GM21390 (cell line): ENCODE measurements around the gene GFI1B.
"Not testable (repeated sequence)": the region's sequence is repeated elsewhere in the genome, so short reads cannot be mapped to it uniquely, and the experiment has no call there.

Experiments
- ATAC-seq: cut with Tn5 transposase; IDR thresholded peaks from one replicate; pipeline ENCODE4 v1.9.1; 2021; ENCODE audit not compliant: unreplicated experiment

GFI1B gene

DNA sequence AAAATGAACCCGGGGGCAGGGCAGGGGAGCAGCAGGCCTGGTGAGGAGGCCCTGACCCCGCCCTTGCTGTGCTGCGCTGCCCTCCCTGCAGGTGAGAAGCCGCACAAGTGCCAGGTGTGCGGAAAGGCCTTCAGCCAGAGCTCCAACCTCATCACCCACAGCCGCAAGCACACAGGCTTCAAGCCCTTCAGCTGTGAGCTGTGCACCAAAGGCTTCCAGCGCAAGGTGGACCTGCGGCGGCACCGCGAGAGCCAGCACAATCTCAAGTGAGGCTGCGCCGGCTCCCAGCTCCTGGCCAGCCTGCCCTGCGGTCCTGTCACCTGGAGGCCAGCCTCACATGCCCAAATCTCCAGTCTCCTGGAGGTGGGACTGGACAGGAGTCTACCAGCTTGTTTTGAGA is 12.3 kb downstream of the GFI1B start:
- ATAC-seq, result no peak

DNA sequence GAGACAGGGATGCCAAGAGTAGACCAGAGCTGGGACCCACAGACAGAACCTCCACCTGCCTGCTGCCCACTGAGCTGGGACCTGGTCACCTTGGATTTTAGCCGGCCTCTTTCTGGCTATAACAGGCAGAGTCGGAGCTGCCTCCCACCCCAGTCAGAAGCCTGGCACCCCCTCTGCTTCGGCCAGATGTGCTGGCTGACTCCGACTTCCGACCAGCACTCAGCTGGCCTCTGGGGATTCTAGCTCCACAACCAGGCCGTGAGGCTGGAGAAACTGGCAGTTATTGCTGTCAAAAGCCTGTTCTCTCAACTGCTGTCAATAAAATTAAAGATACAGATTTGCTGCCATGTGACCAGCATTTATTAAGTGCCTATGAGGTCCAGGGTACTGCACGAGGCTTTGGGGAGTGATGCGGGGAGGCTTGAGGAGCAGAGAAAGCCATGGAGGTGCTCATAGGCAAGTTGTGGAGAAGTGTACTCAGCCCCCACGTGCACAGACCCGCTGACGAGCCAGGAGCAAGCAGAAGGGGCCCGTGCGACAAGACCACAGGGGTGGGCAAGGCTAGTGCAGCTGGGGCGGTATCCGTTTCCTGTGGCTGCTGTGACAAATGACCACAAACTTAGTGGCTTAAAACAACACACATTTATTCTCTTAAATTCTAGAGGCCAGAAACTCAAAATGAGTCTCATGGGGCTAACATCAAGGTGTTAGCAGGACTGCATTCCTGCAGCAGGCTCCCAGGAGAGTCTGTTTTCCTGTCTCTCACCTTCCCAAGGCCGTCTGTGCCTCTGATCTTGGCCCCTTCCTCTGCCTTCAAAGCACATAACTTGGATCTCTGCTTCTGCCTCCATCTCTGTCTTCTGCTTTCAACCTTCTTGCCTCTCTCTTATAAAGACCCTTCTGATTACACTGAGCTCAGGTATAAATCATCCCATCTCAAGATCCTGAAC is 13.1 kb downstream of the GFI1B start:
- ATAC-seq, result no peak

DNA sequence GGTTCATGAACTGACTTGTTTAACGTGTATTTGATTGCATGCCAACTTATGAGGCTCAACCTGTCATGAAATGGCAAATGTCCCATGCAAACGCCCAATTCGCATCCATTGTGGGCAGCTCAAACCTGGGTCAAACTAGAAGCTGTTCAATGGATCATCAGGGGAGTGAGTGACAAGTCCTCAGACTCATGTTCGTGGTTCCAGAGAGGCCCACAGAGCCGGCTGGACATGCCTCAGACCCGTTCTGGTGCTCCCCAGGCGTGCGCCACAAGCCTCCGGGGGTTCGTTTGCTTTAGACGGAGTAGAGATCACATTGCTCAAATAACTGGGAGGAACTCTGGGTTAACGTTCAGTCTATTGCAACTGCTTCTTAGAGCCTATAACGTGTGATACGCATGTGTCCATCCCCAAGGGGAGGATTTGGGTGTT is 15.0 kb downstream of the GFI1B start:
- ATAC-seq, result no peak

DNA sequence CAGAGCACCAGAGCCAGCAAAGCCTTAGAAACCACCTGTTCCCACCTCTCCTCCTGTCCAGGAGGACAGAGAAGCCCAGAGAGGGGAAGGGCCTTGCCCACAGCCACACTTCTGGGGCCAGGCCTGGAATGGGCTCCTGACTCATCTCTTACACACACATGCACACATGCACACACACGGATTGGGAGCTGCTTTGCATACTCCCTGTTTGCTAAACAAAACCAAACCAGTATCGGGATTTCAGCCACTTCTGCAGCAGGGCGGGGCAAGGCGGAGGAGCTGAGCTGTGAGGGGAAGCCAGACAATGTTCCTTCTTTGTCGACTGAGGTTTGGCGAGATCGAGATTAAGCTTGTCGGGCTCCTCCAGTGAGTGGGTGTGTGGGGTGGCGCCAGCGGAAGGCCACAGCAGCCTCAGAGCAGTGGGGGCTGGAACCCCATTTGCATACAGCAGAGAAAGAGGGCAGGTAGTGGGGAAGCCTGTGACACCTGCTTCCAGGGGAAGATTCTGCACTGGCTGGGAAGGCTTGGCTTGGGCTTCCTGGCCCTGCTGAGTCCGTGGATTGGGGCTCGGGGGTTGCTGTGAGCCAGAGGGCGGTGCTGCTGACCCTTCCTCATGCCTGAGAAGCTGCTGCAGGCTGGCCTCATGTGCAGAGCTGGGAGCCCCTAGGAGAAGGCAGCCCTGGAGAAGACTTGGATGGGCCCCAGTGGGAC is 16.1 kb downstream of the GFI1B start:
- no peak for ATAC-seq

DNA sequence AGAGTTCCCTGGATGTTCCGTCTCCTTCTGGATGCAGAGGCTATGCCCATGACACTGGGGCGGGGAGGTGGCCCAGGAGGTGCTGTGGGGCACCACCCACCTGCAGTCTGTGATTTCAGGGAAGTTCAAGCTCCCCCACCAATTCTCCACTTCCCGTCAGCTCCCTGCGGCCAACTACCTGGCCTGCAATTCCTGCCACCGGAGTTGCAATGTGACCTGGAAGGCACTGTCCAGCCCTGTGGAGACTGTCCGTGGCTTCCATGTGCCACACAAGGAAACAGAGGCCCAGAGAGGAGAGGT is 16.6 kb downstream of the GFI1B start:
- no peak for ATAC-seq

DNA sequence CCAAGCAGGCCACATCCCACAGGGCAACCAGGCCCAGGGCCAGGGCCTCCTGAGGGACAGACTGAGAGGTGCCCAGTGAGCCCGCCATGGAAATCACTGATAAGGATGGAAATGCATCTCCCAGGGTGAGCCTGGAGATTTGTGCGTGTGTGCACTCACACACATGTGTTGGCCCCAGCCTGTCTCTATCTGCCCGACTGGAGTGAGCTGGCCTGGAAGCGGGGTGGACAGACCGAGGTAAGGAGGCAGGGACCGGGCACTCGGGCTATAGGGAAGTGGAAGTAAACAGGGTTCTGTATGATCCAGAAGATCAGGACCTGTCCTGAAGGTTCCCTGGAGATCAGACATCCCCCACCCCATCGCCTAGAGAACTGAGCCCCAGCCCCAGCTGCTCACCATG is 17.4 kb downstream of the GFI1B start:
- ATAC-seq, result no peak

DNA sequence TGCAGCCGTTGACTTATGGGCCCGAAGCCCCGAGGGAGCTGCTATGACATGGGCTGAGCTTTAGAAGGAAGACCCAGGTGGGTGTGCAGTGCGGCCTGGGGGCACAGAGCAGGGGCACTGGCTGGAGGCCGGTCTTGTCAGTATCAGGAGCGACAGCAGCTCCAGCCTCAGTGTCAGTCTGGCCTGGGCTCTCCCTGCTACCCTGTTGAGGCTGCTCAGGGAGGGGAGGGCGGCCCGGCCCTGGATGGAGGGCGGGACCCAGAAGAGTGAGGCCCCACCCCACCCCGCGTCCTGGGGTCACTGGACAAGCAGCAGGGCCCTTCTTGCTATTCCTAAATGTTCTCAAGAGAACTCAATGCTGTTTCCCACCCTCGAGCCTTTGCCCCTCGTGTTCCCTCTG is 18.0 kb downstream of the GFI1B start:
- ATAC-seq, result no peak

DNA sequence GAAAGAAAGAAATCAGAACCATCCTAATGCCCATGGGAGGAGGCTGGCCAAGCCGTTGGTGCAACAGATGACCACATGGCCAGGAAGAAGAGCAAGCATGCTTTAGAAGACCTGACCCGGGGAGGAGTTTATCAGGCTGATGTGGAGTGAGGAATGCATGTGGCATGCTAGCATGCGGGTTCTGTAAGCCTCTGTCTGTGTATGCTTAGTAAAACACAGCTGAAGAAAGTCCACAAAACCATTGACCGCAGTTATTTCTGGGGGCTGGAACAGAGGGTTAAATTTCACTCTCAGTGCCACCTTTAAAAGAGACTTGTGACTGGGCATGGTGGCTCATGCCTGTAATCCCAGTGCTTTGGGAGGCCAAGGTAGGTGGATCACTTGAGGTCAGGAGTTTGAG is 19.1 kb downstream of the GFI1B start:
- ATAC-seq, result no peak

DNA sequence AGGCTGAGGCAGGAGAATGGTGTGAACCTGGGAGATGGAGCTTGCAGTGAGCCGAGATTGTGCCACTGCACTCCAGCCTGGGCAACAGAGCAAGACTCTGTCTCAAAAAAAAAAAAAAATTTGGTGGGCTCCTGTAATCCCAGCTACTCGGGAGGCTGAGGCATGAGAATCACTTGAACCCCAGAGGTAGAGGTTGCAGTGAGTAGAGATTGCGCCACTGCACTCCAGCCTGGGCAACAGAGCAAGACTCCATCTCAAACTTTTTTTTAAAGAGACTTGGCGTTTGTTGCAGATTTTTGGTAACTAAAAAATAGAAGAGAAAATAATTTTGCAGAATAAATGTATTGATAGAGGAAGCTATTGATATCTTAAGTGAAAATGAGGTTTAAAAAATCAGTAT is 19.7 kb downstream of the GFI1B start:
- ATAC-seq, result not testable (repeated sequence)

DNA sequence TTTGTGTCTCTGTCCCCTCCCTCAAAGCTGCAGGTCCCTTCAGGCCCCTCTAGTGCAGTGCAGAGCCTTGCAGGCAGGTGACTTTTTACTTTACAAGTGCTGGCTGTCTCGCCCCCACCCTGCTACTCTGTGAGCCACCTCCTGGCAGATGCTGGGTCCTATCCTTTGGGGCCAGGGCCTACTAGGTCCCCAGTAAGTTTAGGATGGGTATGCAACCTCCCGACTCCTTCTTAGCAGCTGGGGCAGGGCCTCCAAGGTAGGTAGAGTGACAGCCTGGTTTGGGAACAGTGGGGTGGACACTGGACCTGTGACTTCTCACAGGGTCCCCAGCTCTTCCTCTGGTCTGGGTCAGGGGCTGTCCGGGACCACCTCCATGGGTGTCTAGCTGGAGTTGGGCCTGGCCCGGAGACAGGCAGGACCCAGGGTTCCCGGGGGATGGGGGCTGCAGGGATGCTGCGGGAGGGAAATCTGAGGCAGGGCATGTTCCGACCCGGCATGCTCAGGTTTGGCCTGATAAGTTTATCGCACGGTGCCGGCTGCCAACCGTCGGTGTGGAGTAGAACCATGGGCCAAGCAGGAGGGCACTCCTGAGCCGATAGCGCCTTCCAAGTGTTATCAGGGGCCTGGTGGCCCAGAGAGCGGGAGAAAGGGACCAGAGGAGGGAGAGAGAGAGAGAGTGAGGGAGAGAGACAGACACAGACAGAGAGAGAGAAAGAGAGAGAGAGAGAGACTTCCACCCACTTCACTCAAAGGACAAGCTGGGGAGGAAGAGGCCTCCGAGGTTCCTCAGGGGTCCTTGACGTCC is 20.5 kb downstream of the GFI1B start:
- no peak for ATAC-seq

DNA sequence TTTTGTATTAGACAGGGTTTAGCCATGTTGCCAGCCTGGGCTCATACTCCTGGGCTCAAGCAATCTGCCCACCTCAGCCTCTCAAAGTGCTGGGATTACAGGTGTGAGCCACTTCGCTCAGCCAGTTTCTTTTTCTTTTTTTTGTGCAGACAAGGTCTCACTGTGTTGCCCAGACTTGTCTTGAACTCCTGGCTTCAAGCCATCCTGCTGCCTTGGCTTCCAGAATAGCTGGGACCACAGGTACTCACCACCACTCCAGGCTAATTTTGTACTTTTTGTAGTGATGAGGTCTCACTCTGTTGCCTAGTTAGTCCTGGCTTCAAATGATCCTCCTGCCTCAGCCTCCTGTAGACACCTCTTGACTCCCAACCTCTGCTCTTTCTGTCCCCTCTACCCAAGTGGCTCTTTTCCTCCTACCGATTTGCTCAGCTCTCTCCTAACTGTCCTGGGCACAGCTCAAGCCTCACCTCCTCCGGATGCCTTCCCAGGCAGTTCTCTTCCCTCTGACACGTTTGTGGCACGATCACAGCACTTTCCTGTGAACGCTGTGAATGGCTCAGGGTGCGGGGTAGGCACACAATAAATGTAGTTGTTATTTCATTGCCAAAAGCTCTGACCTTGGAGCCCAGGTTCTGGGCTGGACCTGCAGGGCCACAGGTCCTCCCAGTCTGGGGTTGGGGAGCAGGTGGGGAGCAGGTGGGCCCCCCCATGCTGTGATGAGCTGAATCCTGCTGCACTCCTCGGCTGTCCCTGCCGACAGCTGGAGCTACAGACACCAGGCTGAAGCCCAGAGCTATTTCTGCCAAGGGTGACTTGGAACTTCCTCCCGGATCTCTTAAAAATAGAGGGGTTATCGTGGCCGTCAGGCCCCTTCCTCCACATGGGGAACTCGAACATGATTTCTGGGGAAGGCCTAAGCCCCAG is 23.9 kb downstream of the GFI1B start:
- no peak for ATAC-seq

DNA sequence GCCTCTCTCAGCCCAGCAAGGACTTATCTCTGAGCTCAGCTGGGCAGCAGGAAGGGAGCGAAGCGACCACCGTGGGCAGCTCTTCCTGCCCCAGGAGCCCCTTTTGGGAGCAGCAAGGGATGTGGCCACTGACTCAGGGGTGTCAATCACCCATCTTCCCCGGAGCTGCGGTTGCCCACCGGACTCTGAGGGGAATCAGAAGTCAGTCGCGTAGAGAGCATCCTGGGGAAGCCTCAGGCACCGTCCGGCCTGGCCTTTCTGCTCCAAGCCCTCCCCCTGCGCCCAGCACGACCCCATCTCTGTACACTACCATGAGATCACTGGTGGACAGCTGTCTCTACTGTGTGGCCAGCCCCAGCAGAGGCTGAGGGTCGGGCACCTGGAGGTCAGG is 24.6 kb downstream of the GFI1B start:
- no peak for ATAC-seq

DNA sequence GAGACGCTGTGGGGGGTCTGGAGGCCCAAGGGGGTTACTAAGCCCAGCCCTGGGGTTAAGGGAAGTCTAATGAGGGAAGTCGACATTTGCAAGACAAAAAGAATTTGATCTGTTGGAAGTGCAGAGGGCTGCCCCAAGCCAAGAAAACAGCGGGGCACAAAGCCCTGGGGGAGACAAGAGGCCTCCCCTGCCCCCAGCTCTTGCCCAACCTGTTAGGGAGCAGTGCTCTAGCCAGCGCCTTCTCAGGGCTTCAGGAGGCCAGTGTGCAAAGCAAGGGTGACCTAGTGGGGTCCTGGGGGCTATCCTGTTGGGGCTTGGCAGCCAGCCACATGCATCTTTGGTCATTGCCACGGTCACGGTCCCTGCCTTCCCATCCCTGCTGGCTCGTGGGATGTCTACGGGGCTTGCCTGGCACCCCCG is 25.2 kb downstream of the GFI1B start:
- no peak for ATAC-seq

DNA sequence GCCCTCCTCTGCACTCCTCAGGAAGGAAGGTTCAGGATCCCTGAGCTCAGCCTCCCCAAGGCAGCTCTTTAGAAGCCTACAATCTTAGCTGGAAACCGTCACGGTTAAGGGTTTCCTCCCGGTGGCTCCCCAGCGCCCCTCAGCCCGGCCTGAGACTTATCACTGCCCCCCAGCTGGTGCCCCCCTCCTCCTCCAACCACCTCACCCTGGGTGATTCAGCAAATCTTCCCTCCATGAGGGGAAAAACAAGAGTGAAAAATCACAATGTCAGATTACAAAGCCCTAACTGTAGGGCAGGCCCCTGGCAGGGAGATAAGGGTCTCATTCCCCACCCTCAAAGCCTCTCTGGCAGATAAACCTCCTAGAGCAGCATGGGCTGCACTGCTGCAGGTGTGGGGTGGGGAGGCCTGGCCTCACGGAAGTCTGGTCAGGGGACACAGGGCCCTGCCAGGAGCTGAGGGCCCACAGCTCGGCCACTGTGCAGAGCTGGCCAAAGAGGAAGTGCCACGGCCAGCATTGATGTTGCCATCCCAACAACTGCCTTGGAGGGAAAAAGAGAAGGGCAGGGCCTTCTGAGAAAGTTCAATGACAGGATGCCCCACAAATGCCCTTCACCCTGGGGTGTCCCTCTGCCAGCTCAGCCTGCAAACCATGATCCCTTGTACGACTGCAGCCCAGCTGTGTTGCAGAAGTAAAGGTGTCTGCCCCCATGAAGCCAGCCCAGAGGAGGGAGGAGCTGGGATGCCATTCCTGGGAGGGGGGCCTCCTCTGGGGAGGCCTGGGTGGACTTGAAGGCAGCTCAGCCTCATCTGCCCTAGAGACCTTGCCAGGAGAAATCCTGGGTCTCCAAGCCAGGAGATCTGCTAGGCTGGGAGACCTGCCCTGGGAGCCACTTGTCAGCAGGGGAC is 25.9 kb downstream of the GFI1B start:
- ATAC-seq, result no peak

DNA sequence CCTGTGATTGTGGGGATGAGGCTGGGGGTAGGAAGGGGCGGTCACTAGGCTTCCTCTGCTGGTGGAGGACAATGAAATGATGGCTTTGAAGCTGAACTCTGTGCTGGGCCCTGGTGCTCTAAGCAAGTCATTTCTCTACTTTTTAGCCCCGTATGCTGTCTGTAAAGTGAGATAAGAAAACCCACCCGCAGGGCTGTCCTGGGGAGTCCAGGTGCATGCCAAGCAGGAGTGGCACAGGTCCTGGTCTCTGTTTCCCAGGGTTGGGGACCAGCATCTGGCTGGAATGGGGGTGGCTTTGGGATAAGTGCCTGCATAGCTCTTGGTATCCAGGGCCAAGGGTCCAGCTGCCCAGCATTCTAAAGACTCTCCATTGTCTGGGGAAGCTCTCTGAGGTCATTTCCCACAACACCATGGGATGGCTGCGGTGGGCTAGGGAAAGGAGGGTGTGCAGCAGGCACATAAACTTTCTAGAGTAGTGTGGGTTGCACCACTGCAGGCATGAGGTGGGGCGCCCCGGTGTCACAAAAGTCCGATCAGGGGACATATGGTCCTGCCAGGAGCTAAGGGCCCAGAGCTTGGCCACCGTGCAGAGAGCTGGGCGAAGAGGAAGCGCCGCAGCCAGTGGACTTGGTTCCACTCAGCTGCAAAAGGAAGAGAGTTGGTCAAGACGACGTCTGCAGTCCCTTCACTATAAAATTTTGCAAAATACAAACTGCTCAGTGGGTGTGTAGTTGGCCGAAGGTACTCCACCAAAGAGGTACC is 26.7 kb downstream of the GFI1B start:
- no peak for ATAC-seq

DNA sequence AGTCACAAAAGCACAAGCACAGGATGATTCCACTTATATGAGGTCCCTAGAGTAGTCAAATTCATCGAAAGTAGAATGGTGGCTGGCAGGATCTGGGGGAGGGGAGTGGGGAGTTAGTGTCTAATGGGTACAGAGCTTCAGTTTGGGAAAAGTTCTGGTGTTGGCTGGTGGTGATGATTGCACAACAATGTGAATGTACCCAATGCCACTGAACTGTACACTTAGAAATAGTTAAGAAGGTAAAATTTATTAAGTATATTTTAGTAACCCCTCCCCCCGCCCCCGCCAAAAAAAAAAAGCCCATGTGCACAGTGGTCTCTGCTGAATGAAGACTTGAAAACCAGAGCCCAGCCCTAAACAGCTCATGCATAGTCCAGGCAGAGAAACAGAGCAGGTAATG is 27.5 kb downstream of the GFI1B start:
- no peak for ATAC-seq

DNA sequence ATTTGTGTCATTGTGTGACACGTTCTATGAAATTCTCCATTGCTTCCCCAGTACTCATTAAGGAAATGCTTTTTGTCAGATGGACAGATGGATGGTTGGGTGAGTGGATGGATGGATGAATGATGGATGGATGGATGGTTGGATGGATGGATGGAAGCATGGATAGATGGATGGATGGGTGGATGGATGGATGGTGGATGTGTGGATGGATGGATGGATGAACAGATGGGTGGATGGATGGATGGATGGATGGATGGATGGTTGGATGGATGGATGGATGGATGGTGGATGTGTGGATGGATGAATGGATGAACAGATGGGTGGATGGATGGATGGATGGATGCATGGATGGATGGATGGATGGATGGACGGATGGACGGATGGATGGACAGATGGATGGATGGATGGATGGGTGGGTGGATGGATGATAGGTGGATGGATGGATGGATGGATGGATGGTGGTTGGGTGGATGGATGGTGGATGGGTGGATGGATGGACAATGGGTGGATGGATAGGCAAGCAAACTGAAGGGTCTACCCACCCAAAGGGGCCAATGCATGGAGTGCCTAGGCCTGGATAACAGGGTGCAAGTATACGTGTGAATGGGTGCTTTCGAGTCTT is 28.3 kb downstream of the GFI1B start:
- ATAC-seq, result no peak

DNA sequence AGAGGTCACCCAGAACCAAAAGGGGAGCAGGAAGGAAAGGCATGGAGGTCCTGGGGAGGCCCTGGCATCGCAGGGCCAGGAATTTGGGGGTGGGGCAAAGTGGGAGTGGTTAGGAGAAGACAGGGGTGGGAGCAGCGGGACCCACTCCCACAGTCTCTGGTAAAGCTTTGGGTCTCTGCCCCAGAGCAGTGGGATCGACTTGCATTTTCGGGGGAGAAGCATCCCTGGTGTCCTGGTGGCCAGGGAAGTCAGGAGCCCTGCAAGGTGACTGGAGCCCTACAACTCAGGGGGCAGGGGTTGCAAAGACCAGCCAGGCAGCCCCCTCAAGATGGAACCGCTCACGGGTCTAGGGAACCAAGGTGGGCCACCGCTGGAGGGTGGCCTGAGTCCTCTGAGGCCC is 29.9 kb downstream of the GFI1B start:
- ATAC-seq, result no peak
